ENCODE data around the gene NOS3.

- TF ChIP-seq RARA (CRISPR knock-in tag; IDR thresholded peaks at IDR 0.05) (no peak), MXD4 (CRISPR knock-in tag; IDR thresholded peaks at IDR 0.05) (no peak), ZNF646 (CRISPR knock-in tag; IDR thresholded peaks at IDR 0.05) (no peak), ZNF577 (CRISPR knock-in tag; IDR thresholded peaks at IDR 0.05; ENCODE audit: borderline replicate concordance, low read depth) (no peak), TAF15 (IDR thresholded peaks at IDR 0.05; ENCODE audit: low read depth, low read length, poor library complexity, severe bottlenecking) (no peak)
These were observed 48.7 kb upstream of the NOS3 start for GRCh38 chr7:150942001-150942590.
